ENCODE measurements around the gene FMN1. TPM values are rescaled to one million over a fixed set of nuclear protein-coding genes. Genes with fewer than 3 reads are reported as not detected.

Gene FMN1
- total and polyA plus RNA-seq, 2 of the 8 experiments (the other 6 are each of a cell fraction or from before 2014, with no cell fraction given) = 0.27 to 3.7 TPM

DNA sequence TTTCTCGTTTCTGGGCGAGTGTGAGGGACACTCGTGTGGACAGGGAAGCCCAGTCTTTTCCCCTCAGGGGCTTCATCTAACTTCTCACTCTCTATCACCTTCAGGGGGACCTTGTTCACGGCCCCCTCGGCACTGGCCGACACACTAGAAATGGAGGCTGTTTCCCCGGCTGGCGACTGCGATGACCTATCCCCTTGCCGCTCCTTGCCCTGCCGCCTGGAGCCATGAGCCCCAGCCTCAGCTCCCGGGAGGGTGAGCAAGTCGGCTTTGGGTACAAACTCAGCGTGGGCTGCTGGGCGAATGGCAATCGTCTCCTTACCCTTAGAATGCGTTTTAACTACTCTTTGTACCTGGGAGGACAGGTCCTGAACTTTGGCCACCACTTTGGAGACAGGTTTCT is 41.0 kb downstream of the FMN1 start:
- DNase-seq (ENCODE audit: low read depth in 1 of 2, low spot score in 2 of 2) = no peak
- H3K79me1 ChIP-seq (ENCODE audit: low read depth, low read length) = no peaks in the 10 kb centered on the region
- H4K5ac ChIP-seq (ENCODE audit: insufficient read length, low read depth, low read length) = no peak overlapping the region
- no peak overlapping the region for H3K27ac ChIP-seq (ENCODE audit: low read depth, low read length)
- no peak overlapping the region for H3K4ac ChIP-seq (replicated peaks; ENCODE audit: insufficient read length, low read depth, low read length)
- H4K91ac ChIP-seq (replicated peaks; ENCODE audit: insufficient read length, low read length) = no peak overlapping the region
- H4K20me1 ChIP-seq (replicated peaks in 1 of 2; ENCODE audit: control insufficient read depth in 1 of 2, insufficient read depth in 2 of 2, low read length in 2 of 2) = no peaks in the 10 kb centered on the region
- H3K4me1 ChIP-seq (replicated peaks in 1 of 4; ENCODE audit: control insufficient read depth in 3 of 4, insufficient read depth in 4 of 4, low read length in 3 of 4) = no peaks in the 10 kb centered on the region
- TF ChIP-seq, protein P1, sequence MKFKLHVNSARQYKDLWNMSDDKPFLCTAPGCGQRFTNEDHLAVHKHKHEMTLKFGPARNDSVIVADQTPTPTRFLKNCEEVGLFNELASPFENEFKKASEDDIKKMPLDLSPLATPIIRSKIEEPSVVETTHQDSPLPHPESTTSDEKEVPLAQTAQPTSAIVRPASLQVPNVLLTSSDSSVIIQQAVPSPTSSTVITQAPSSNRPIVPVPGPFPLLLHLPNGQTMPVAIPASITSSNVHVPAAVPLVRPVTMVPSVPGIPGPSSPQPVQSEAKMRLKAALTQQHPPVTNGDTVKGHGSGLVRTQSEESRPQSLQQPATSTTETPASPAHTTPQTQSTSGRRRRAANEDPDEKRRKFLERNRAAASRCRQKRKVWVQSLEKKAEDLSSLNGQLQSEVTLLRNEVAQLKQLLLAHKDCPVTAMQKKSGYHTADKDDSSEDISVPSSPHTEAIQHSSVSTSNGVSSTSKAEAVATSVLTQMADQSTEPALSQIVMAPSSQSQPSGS (IDR thresholded peaks at IDR 0.05; ENCODE audit: low read length) = no peak
- no peak for TF ChIP-seq POLR2AphosphoS5 (IDR thresholded peaks at IDR 0.05; ENCODE audit: low read depth, low read length)
- no peak for TF ChIP-seq CBX5 (IDR thresholded peaks at IDR 0.05; ENCODE audit: low read depth, low read length)
- no peak for TF ChIP-seq SIRT6 (IDR thresholded peaks at IDR 0.05; ENCODE audit: low read length)
- TF ChIP-seq KDM4A (IDR thresholded peaks at IDR 0.05; ENCODE audit: low read depth, low read length, severe bottlenecking) = no peak
- no peak for TF ChIP-seq EP300 (IDR thresholded peaks at IDR 0.05; ENCODE audit: borderline replicate concordance in 1 of 2, low read depth in 2 of 2, low read length in 2 of 2)
- TF ChIP-seq RAD21 (IDR thresholded peaks at IDR 0.05 in 1 of 2, conservative IDR thresholded peaks at IDR 0.05 in 1 of 2; ENCODE audit: low read depth in 2 of 2, low read length in 2 of 2) = no peak
- TF ChIP-seq JUND (IDR thresholded peaks at IDR 0.05; ENCODE audit: low read length) = no peak
- 90% methylated on average over 17 of the region's 17 CpGs; no CpG with 5 or more reads in 1 of the 2 experiments for WGBS, 2 experiments (ENCODE audit: extremely low coverage in 1 of 2, insufficient coverage in 1 of 2, insufficient read length in 1 of 2, insufficient replicate concordance in 2 of 2, low coverage in 1 of 2, low lambda C conversion rate in 2 of 2, missing lambda C conversion rate in 1 of 2)
- H3K18ac ChIP-seq (ENCODE audit: extremely low read depth, low read length) = no peak overlapping the region
- H3K14ac ChIP-seq (ENCODE audit: insufficient read length) = no peak overlapping the region
- no peaks in the 10 kb centered on the region for H3K79me2 ChIP-seq (ENCODE audit: control insufficient read depth in 1 of 2, insufficient read depth in 2 of 2, low read length in 2 of 2)
- CTCF ChIA-PET (ENCODE audit: partially characterized antibody) = interaction anchor here (0.6 to 1.2 kb wide), 3 partner anchors 71 to 504 kb away, joined by 3 read pairs; no protein-coding TSS in a partner anchor
- H2BK120ac ChIP-seq (replicated peaks; ENCODE audit: low read depth, low read length) = no peak overlapping the region
- H3K4me3 ChIP-seq (ENCODE audit: extremely low read depth in 1 of 4, insufficient read depth in 2 of 4, low read depth in 3 of 4, low read length in 4 of 4) = no peak overlapping the region
- POLR2A ChIA-PET (ENCODE audit: partially characterized antibody) = no interaction called here
- no peak overlapping the region for H3K23ac ChIP-seq (ENCODE audit: insufficient read length)
- H3K56ac ChIP-seq (replicated peaks; ENCODE audit: insufficient read length, low read depth, low read length) = no peak overlapping the region
- H2BK20ac ChIP-seq (ENCODE audit: low read length) = no peak overlapping the region
- H4K8ac ChIP-seq (ENCODE audit: extremely low read depth, insufficient read depth, low read length) = 0 out of 2 replicates have a peak overlapping the region, but pooled peaks have one; percentile 43
- H3K4me2 ChIP-seq (ENCODE audit: insufficient read depth in 1 of 2, low read depth in 2 of 2, low read length in 2 of 2) = no peak overlapping the region
- no peak overlapping the region for H2AFZ ChIP-seq (ENCODE audit: low read length)
- H2BK15ac ChIP-seq (ENCODE audit: low read length) = no peak overlapping the region
- no peak overlapping the region for H3K9ac ChIP-seq (replicated peaks in 1 of 4; ENCODE audit: extremely low read depth in 1 of 4, low read depth in 3 of 4, low read length in 3 of 4)
- no peaks in the 10 kb centered on the region for H3K36me3 ChIP-seq (ENCODE audit: control insufficient read depth in 2 of 4, insufficient read depth in 4 of 4, low read length in 3 of 4)
- no peaks in the 10 kb centered on the region for H3K9me3 ChIP-seq (ENCODE audit: insufficient read depth in 2 of 2, low read depth in 1 of 2, low read length in 1 of 2)
- no peaks in the 10 kb centered on the region for H3K23me2 ChIP-seq (ENCODE audit: low read depth, low read length)
- H2BK5ac ChIP-seq (ENCODE audit: low read depth, low read length) = no peak overlapping the region
- no peak overlapping the region for H2AK5ac ChIP-seq (ENCODE audit: low read depth, low read length)
- H2BK12ac ChIP-seq (ENCODE audit: low read depth, low read length) = no peak overlapping the region
- H3K27me3 ChIP-seq (replicated peaks in 1 of 4; ENCODE audit: control insufficient read depth in 3 of 4, extremely low read depth in 1 of 4, insufficient read depth in 3 of 4, low read length in 3 of 4) = no peaks in the 10 kb centered on the region
- no peak for FAIRE-seq
